ENCODE results near the gene ZSCAN21.

GRCh38 chr7:100088095-100088620 is 38.6 kb downstream of the ZSCAN21 start:
- TF ChIP-seq EZH2 (IDR thresholded peaks at IDR 0.05) = no peak
- TF ChIP-seq POLR2AphosphoS5 (IDR thresholded peaks at IDR 0.05; ENCODE audit: borderline replicate concordance, low read depth, low read length) = no peak

Data from SK-N-MC (cell line).